Fibroblast of the aortic adventitia (primary cell): ENCODE data around the gene ATXN7L1. TPM values are rescaled to one million over a fixed set of nuclear protein-coding genes. Genes with fewer than 3 reads are reported as not detected.

Experiments used
- DNase-seq: peaks from one replicate; pipeline ENCODE4 v3.0.0-alpha.2; 2010; ENCODE audit warnings: low read depth
- H3K4me3 ChIP-seq: 2 replicates; pipeline ENCODE4 v1.5.1; 2011; ENCODE audit warnings: low read depth, mild to moderate bottlenecking, control low read depth, low read length, moderate library complexity
- CTCF ChIP-seq: IDR thresholded peaks from 2 replicates; pipeline ENCODE4 v1.5.1; 2011; ENCODE audit warnings: mild to moderate bottlenecking, low read length, control low read depth, inconsistent platforms; ENCODE audit not compliant: insufficient read depth
- total RNA-seq: library from RNA; depleted of rRNA; stranded (reverse); fragments of >200 nt; gene quantifications from 2 replicates; pipeline ENCODE4 v1.2.3, GENCODE V29; 2012; ENCODE audit warnings: low replicate concordance

Gene ATXN7L1
- total RNA-seq, 1 donor = 13.8 TPM

DNA sequence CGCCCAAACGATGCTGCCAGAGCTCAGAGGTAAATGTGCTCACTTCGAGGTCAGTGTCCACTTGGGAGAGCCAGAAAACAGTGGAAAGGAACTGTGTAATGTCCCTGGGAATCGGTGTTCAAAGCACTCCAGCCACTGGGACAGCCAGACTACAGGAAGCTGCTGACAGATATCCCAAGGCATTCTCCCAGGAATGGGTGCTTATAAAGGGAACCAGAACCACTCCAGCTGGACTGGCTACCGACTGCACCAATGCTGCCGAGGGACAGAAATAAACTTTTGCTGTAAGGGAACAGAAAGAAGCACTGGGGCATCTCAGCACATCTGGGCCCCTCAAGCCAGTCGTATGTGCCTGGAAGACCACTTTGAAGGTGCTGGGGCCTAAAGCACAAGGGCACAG, 76.7 kb downstream of the ATXN7L1 start:
- no peak for TF ChIP-seq CTCF
- DNase-seq = no peak
- H3K4me3 ChIP-seq = no peak overlapping the region

GRCh38 chr7:105799006-105799405, 77.4 kb downstream of the ATXN7L1 start:
- DNase-seq = no peak
- TF ChIP-seq CTCF = no peak
- H3K4me3 ChIP-seq = no peak overlapping the region

DNA sequence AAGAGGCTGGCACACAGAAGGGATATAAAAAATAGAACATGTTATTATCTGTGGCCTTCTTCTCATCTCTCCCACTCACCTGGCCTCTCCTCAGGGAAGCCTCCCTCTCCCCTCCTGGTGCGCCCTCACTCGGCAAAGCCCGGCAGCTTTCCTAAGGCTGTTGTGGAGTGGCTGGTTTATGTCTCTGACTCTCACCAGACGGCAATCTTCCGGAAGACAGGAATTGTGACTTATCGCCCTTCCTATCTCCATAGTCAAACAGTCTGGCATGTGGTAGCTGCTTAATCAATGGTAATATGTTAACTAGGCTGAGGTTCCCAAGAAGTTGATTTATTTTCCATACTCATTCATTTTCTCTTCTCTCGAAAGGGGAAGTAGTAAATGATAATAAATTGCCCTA, 78.7 kb downstream of the ATXN7L1 start:
- no peak for DNase-seq
- TF ChIP-seq CTCF = no peak
- no peak overlapping the region for H3K4me3 ChIP-seq

DNA sequence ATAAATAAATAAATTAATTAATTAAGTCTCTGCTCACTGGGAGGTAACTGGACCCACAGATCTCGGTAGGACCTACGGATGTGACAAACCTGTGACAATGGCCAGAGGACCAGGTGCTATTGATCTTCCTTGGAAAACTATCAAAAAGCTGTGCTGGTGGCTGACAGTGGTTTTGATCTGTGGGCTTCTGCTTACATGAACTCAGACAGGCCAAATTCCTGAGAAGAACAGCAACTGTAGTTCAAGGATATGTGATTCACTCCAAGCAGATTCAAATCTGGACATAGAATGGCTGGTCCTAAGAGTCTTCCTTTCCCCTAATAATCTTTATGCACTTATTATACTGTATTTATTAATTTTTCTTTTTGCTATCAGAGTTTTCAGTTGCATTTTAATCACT, 80.0 kb downstream of the ATXN7L1 start:
- H3K4me3 ChIP-seq = no peak overlapping the region
- no peak for DNase-seq
- TF ChIP-seq CTCF = no peak

GRCh38 chr7:105794741-105795729, 81.4 kb downstream of the ATXN7L1 start:
- TF ChIP-seq CTCF = no peak
- no peak overlapping the region for H3K4me3 ChIP-seq
- DNase-seq = peak; percentile 85

DNA sequence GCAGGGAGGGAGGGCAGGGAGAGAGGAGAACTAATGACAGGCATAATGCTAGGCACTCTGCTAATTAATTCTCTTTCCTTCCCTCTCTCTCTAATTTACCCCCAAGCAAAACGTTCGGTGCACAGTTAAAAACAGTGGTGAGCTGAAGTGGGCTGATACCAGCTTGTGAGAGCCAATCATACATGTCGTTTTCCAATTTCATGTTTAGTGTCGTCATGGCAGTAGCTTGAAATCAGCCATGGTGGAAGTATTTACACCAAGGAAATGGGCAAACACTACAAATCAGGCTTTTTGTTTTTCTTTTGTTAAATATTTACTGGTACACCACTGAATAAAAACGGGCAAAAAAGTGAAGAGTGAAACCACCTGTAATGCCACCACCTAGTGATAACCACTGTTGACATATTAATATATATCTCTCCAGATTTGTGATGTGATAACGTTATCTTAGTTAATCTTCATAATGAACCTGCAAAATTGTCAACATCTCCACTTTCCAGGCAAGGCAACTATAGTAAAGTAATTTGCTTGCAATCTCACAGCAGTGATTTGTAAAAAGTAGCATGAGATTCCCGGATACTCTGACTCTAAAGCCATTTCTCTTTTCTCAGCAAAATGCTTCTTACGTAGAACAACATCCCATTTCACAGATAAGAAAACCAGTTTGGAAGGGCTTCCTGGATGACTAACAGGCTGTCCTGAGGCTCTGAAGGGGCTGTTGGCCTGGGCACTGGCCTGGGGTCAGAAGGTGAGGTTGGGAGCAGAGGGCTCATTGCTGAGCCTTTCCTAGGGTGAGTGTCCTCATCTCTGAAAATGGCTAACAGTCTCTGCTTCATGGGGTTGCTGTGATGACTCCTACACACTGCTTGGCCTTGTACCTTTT, 83.7 kb downstream of the ATXN7L1 start:
- H3K4me3 ChIP-seq = no peak overlapping the region
- DNase-seq = no peak
- no peak for TF ChIP-seq CTCF
